Mesendoderm (in vitro differentiated cells): ENCODE measurements around the gene SPRYD3.

Experiments used
- DNase-seq: peaks from one replicate; pipeline ENCODE4 v3.0.0; 2013
- H2AK5ac ChIP-seq: 2 replicates; pipeline ENCODE4 v1.6.1; 2013; ENCODE audit warnings: low read length, inconsistent platforms
- H2BK120ac ChIP-seq: 2 replicates; pipeline ENCODE4 v1.6.1; 2013; ENCODE audit warnings: low read depth, mild to moderate bottlenecking, low read length, moderate library complexity, mixed read lengths
- H2BK15ac ChIP-seq: replicated peaks from 2 replicates; pipeline ENCODE4 v1.6.1; 2013; ENCODE audit warnings: low read depth, mild to moderate bottlenecking, moderate library complexity
- H2BK5ac ChIP-seq: 2 replicates; pipeline ENCODE4 v1.6.1; 2013; ENCODE audit warnings: low read length, inconsistent platforms
- H3K18ac ChIP-seq: 2 replicates; pipeline ENCODE4 v1.6.1; 2013; ENCODE audit warnings: mild to moderate bottlenecking, low read length, mixed read lengths
- H3K23ac ChIP-seq: one replicate; pipeline ENCODE4 v1.6.1; 2013; ENCODE audit warnings: low read length
- H3K27ac ChIP-seq: 2 replicates; pipeline ENCODE4 v1.5.1; 2013; ENCODE audit warnings: low read depth, mild to moderate bottlenecking, inconsistent platforms, low read length, moderate library complexity
- H3K27me3 ChIP-seq: 2 replicates; pipeline ENCODE4 v1.6.1; 2013; ENCODE audit warnings: low read length, control low read depth, mild to moderate bottlenecking, inconsistent platforms; ENCODE audit not compliant: insufficient read depth, poor library complexity
- H3K36me3 ChIP-seq: 2 replicates; pipeline ENCODE4 v1.6.1; 2013; ENCODE audit warnings: low read length, inconsistent platforms; ENCODE audit not compliant: control insufficient read depth, insufficient read depth
- H3K4ac ChIP-seq: one replicate; pipeline ENCODE4 v1.6.1; 2013; ENCODE audit warnings: low read depth, mild to moderate bottlenecking, low read length, moderate library complexity
- H3K4me1 ChIP-seq: 2 replicates; pipeline ENCODE4 v1.6.1; 2013; ENCODE audit warnings: low read depth, low read length, inconsistent platforms; ENCODE audit not compliant: control insufficient read depth
- H3K4me2 ChIP-seq: 2 replicates; pipeline ENCODE4 v1.6.1; 2013; ENCODE audit warnings: low read length
- H3K4me3 ChIP-seq: 2 replicates; pipeline ENCODE4 v1.5.1; 2013; ENCODE audit warnings: mild to moderate bottlenecking, low read length
- H3K56ac ChIP-seq: one replicate; pipeline ENCODE4 v1.6.1; 2013; ENCODE audit warnings: low read length
- H3K79me1 ChIP-seq: 2 replicates; pipeline ENCODE4 v1.6.1; 2013; ENCODE audit warnings: low read length, inconsistent platforms
- H3K79me2 ChIP-seq: 2 replicates; pipeline ENCODE4 v1.6.1; 2013; ENCODE audit warnings: mild to moderate bottlenecking, low read length; ENCODE audit not compliant: control insufficient read depth, insufficient read depth
- H3K9ac ChIP-seq: 2 replicates; pipeline ENCODE4 v1.6.1; 2013; ENCODE audit warnings: low read length, inconsistent platforms
- H4K5ac ChIP-seq: one replicate; pipeline ENCODE4 v1.6.1; 2013; ENCODE audit warnings: low read length
- H4K8ac ChIP-seq: one replicate; pipeline ENCODE4 v1.6.1; 2013; ENCODE audit warnings: low read depth, mild to moderate bottlenecking, control low read depth, low read length, moderate library complexity
- WGBS: extraction: QIAGEN DNeasy Blood & Tissue Kit; methylation state at CpG from one replicate; pipeline ENCODE4 v1.1.7; 2013; ENCODE audit warnings: low lambda C conversion rate, missing lambda C conversion rate; ENCODE audit not compliant: insufficient coverage; ENCODE audit errors: extremely low coverage; 5-methylcytosine and 5-hydroxymethylcytosine counted together

SPRYD3 gene

GRCh38 chr12:53090105-53090504, 10.9 kb upstream of the SPRYD3 start:
- H3K27me3 ChIP-seq, result no peaks in the 10 kb centered on the region
- no peak for DNase-seq
- no peak overlapping the region for H3K23ac ChIP-seq
- H3K4me2 ChIP-seq, result no peak overlapping the region
- H2BK15ac ChIP-seq, result no peak overlapping the region
- H3K18ac ChIP-seq, result no peak overlapping the region
- no peak overlapping the region for H3K27ac ChIP-seq
- H4K8ac ChIP-seq, result no peak overlapping the region
- no peak overlapping the region for H3K56ac ChIP-seq
- no peak overlapping the region for H4K5ac ChIP-seq
- H2AK5ac ChIP-seq, result no peak overlapping the region
- H3K9ac ChIP-seq, result no peak overlapping the region
- no peaks in the 10 kb centered on the region for H3K79me2 ChIP-seq
- H3K4ac ChIP-seq, result no peak overlapping the region
- H3K79me1 ChIP-seq, result no peaks in the 10 kb centered on the region
- H3K4me1 ChIP-seq, result no peaks in the 10 kb centered on the region
- H2BK120ac ChIP-seq, result no peak overlapping the region
- no CpG with 5 or more reads among the region's 6 CpGs for whole genome bisulfite sequencing
- no peak overlapping the region for H3K4me3 ChIP-seq
- no peaks in the 10 kb centered on the region for H3K36me3 ChIP-seq
- H2BK5ac ChIP-seq, result no peak overlapping the region

- WGBS, result no CpG with 5 or more reads among the region's 3 CpGs
- H3K4ac ChIP-seq, result no peak overlapping the region
Observed at GRCh38 chr12:53086361-53086760, 7.2 kb upstream of the SPRYD3 start.

GRCh38 chr12:53082637-53083175, 3.5 kb upstream of the SPRYD3 start:
- Histone ChIP-seq H3K18ac (no peak overlapping the region), H3K4ac (no peak overlapping the region), H4K8ac (no peak overlapping the region), H3K23ac (no peak overlapping the region), H3K27ac (no peak overlapping the region), H2BK5ac (no peak overlapping the region), H2AK5ac (no peak overlapping the region), H3K4me3 (no peak overlapping the region), H3K79me2 (no peaks in the 10 kb centered on the region), H2BK120ac (no peak overlapping the region), H4K5ac (no peak overlapping the region), H3K4me2 (no peak overlapping the region), H3K27me3 (no peaks in the 10 kb centered on the region), H3K9ac (no peak overlapping the region), H2BK15ac (no peak overlapping the region), H3K79me1 (no peaks in the 10 kb centered on the region), H3K4me1 (peaks cover 2% of the 10 kb centered on the region), H3K56ac (no peak overlapping the region), H3K36me3 (no peaks in the 10 kb centered on the region)
- DNase-seq, result no peak
- WGBS, result no CpG with 5 or more reads among the region's 2 CpGs

More at GRCh38 chr12:53086361-53086760, 7.2 kb upstream of the SPRYD3 start:
- DNase-seq, result no peak
- Histone ChIP-seq H3K27me3 (no peaks in the 10 kb centered on the region), H3K4me1 (no peaks in the 10 kb centered on the region), H4K5ac (no peak overlapping the region), H3K23ac (no peak overlapping the region), H3K56ac (no peak overlapping the region), H3K9ac (no peak overlapping the region), H2BK15ac (no peak overlapping the region), H3K18ac (no peak overlapping the region), H3K4me2 (no peak overlapping the region), H3K79me2 (no peaks in the 10 kb centered on the region), H3K79me1 (no peaks in the 10 kb centered on the region), H3K4me3 (no peak overlapping the region), H2BK5ac (no peak overlapping the region), H3K36me3 (no peaks in the 10 kb centered on the region), H2BK120ac (no peak overlapping the region), H2AK5ac (no peak overlapping the region), H3K27ac (no peak overlapping the region), H4K8ac (no peak overlapping the region)

GRCh38 chr12:53078425-53079225, 565 bp downstream of the SPRYD3 start:
- Histone ChIP-seq H3K27me3 (no peaks in the 10 kb centered on the region), H4K8ac (no peak overlapping the region), H3K56ac (peak overlapping the region; percentile 83), H3K18ac (no peak overlapping the region), H3K9ac (peak overlapping the region; percentile 62), H3K4me2 (peak overlapping the region; percentile 59), H2BK120ac (no peak overlapping the region), H3K36me3 (no peaks in the 10 kb centered on the region), H2BK5ac (no peak overlapping the region), H3K79me2 (no peaks in the 10 kb centered on the region), H3K4me3 (peak overlapping the region; percentile 31), H4K5ac (no peak overlapping the region), H3K4ac (peak overlapping the region; percentile 18), H3K27ac (peak overlapping the region; percentile 16), H2AK5ac (no peak overlapping the region), H3K4me1 (peaks cover 2% of the 10 kb centered on the region), H3K79me1 (no peaks in the 10 kb centered on the region), H3K23ac (peak overlapping the region; percentile 15), H2BK15ac (no peak overlapping the region)
- no CpG with 5 or more reads among the region's 25 CpGs for WGBS
- no peak for DNase-seq

GRCh38 chr12:53077030-53077429, 2.2 kb downstream of the SPRYD3 start:
- H2AK5ac ChIP-seq, result no peak overlapping the region
- H3K4me1 ChIP-seq, result peaks cover 3% of the 10 kb centered on the region
- H4K8ac ChIP-seq, result no peak overlapping the region
- no peak overlapping the region for H2BK15ac ChIP-seq
- WGBS, result no CpG with 5 or more reads among the region's 8 CpGs
- H3K18ac ChIP-seq, result no peak overlapping the region
- H3K79me2 ChIP-seq, result no peaks in the 10 kb centered on the region
- H3K36me3 ChIP-seq, result no peaks in the 10 kb centered on the region
- no peak overlapping the region for H2BK120ac ChIP-seq
- no peak overlapping the region for H3K56ac ChIP-seq
- H3K4ac ChIP-seq, result no peak overlapping the region
- no peaks in the 10 kb centered on the region for H3K27me3 ChIP-seq
- H2BK5ac ChIP-seq, result no peak overlapping the region
- no peaks in the 10 kb centered on the region for H3K79me1 ChIP-seq
- H4K5ac ChIP-seq, result no peak overlapping the region
- DNase-seq, result no peak
- no peak overlapping the region for H3K27ac ChIP-seq
- H3K23ac ChIP-seq, result no peak overlapping the region
- no peak overlapping the region for H3K9ac ChIP-seq
- H3K4me2 ChIP-seq, result no peak overlapping the region
- H3K4me3 ChIP-seq, result no peak overlapping the region
